HFFc6 (cell line): ENCODE results near the gene CYBRD1. TPM values are rescaled to one million over a fixed set of nuclear protein-coding genes. Genes with fewer than 3 reads are reported as not detected.

Experiments
- DNase-seq: peaks from one replicate; pipeline ENCODE4 v3.0.0-alpha.2; 2018
- H3K27ac Mint-ChIP-seq: 2 replicates; pipeline ENCODE4 v1.8.0; 2020; ENCODE audit warnings: mild to moderate bottlenecking, mixed read lengths
- H3K27me3 Mint-ChIP-seq: 2 replicates; pipeline ENCODE4 v1.8.0; 2021; ENCODE audit warnings: mild to moderate bottlenecking, moderate library complexity, mixed read lengths; ENCODE audit not compliant: insufficient read depth
- H3K36me3 Mint-ChIP-seq: 2 replicates; pipeline ENCODE4 v1.8.0; 2021; ENCODE audit warnings: low read depth, mixed read lengths
- H3K4me1 Mint-ChIP-seq: 2 replicates; pipeline ENCODE4 v1.8.0; 2020; ENCODE audit warnings: low read depth, mixed read lengths
- H3K4me3 Mint-ChIP-seq: 2 replicates; pipeline ENCODE4 v1.8.0; 2020; ENCODE audit warnings: mild to moderate bottlenecking, moderate library complexity, mixed read lengths
- H3K9me3 Mint-ChIP-seq: 2 replicates; pipeline ENCODE4 v1.8.0; 2020; ENCODE audit warnings: mild to moderate bottlenecking, mixed read lengths
- CTCF ChIP-seq: fragments of 200-600 bp; sonication (generic); IDR thresholded peaks from 2 replicates; pipeline ENCODE4 v1.5.0; 2021; ENCODE audit warnings: antibody characterized with exemption, mild to moderate bottlenecking
- long read RNA-seq: library from polyadenylated mRNA; unstranded; transcript quantifications from one replicate; pipeline ENCODE4 v2.0.0, GENCODE V29; 2019
- total RNA-seq, 6 experiments: library from RNA; stranded (reverse); fragmentation: NEBNext Ultra II Directional; extraction: Animal tissue kit (Norgen Biotek cat#: 25700); gene quantifications; 2 replicates in 1 of 6; 3 replicates in 5 of 6; pipeline ENCODE4 v1.2.3, GENCODE V29; 2021

CYBRD1 gene
- 100 to 1,000 TPM; 108 to 141 (median 131) TPM for total RNA-seq
- long read RNA-seq, full-length matches to known transcripts: 78 of 106 reads
- long read RNA-seq, partial matches to known transcripts: 0 of 106 reads
- long read RNA-seq, other reads (novel, unspliced or antisense): 28 of 106 reads

- Mint-ChIP-seq H3K4me3 (peak within 1 kb of the TSS; percentile 96), H3K36me3 (peaks cover 4% of the 10 kb centered on the region; the same call in 1 of the 2 replicates), H3K27ac (peak within 1 kb of the TSS; percentile 94), H3K27me3 (no peaks in the 10 kb centered on the region), H3K4me1 (peaks cover 30% of the 10 kb centered on the region), H3K9me3 (no peaks in the 10 kb centered on the region)
- peak; percentile 79 for DNase-seq
- peak; percentile 24 for TF ChIP-seq CTCF
Observed at GRCh38 chr2:171522052-171522787, at the start of gene CYBRD1. TSS of gene CYBRD1 (plus strand) at chr2:171522474. CDS start at chr2:171522546, 72 bp downstream.

- H3K9me3 Mint-ChIP-seq: no peaks in the 10 kb centered on the region
- TF ChIP-seq CTCF: no peak
- H3K36me3 Mint-ChIP-seq: peaks cover 37% of the 10 kb centered on the region
Observed at GRCh38 chr2:171475979-171476378, 46.3 kb upstream of the CYBRD1 start.

GRCh38 chr2:171478345-171478744 is 43.9 kb upstream of the CYBRD1 start:
- Mint-ChIP-seq H3K4me1 (peaks cover 42% of the 10 kb centered on the region), H3K27me3 (no peaks in the 10 kb centered on the region), H3K36me3 (peaks cover 41% of the 10 kb centered on the region), H3K27ac (no peak overlapping the region), H3K4me3 (no peak overlapping the region), H3K9me3 (no peaks in the 10 kb centered on the region)
- TF ChIP-seq CTCF: no peak
- peak; percentile 16 for DNase-seq

More at GRCh38 chr2:171475979-171476378, 46.3 kb upstream of the CYBRD1 start:
- H3K27ac Mint-ChIP-seq: no peak overlapping the region
- DNase-seq: no peak
- H3K4me1 Mint-ChIP-seq: peaks cover 20% of the 10 kb centered on the region
- H3K4me3 Mint-ChIP-seq: no peak overlapping the region
- no peaks in the 10 kb centered on the region for H3K27me3 Mint-ChIP-seq

- Mint-ChIP-seq H3K4me3 (no peak overlapping the region), H3K36me3 (peaks cover 35% of the 10 kb centered on the region), H3K9me3 (no peaks in the 10 kb centered on the region), H3K27ac (no peak overlapping the region), H3K27me3 (no peaks in the 10 kb centered on the region), H3K4me1 (peaks cover 43% of the 10 kb centered on the region)
- no peak for TF ChIP-seq CTCF
- DNase-seq: no peak
Observed at GRCh38 chr2:171479154-171479814, 43.0 kb upstream of the CYBRD1 start.

GRCh38 chr2:171480908-171481307 is 41.4 kb upstream of the CYBRD1 start:
- H3K27ac Mint-ChIP-seq: no peak overlapping the region
- peaks cover 43% of the 10 kb centered on the region for H3K4me1 Mint-ChIP-seq
- H3K9me3 Mint-ChIP-seq: no peaks in the 10 kb centered on the region
- H3K4me3 Mint-ChIP-seq: no peak overlapping the region
- H3K36me3 Mint-ChIP-seq: peaks cover 29% of the 10 kb centered on the region
- no peaks in the 10 kb centered on the region for H3K27me3 Mint-ChIP-seq
- no peak for TF ChIP-seq CTCF
- DNase-seq: no peak
